SK-N-SH (cell line): ENCODE measurements around the gene IL15RA.

ENCODE experiments used
- CTCF ChIP-seq: fragments of 200-600 bp; sonication (generic); IDR thresholded peaks from 2 replicates; pipeline ENCODE4 v1.6.1; 2017; ENCODE audit warnings: antibody characterized with exemption, mild to moderate bottlenecking, moderate library complexity
- MXI1 ChIP-seq: IDR thresholded peaks from 2 replicates; pipeline ENCODE4 v1.6.1; 2012; ENCODE audit warnings: mild to moderate bottlenecking, low read depth, low read length, improper control_type of control experiment

- no peak for TF ChIP-seq CTCF
- no peak for TF ChIP-seq MXI1
Measured at GRCh38 chr10:5929442-5929841, 47.9 kb downstream of the IL15RA start.
